Measurements from ENCODE around the gene HTR2A. TPM values are rescaled to one million over a fixed set of nuclear protein-coding genes. Genes with fewer than 3 reads are reported as not detected.

Gene HTR2A
- polyA plus RNA-seq, 1 experiment, result 0.02 TPM

- ChIA-PET CTCF (interaction anchor here (0.6 to 3.3 kb wide), 45 partner anchors 8 to 1291 kb away, joined by 3 to 23 read pairs (median 4); partner anchors contain the start of gene NUDT15), POLR2A (interaction anchor here (0.9 kb wide), 1 partner anchor 586 kb away, joined by 6 read pairs; no protein-coding TSS in a partner anchor)
- Histone ChIP-seq H3K27me3 (ENCODE audit: control insufficient read depth, insufficient read depth, low read length) (peaks cover 12% of the 10 kb centered on the region), H3K4me3 (ENCODE audit: low read depth, low read length) (peak overlapping the region; percentile 73), H3K27ac (ENCODE audit: low read depth, low read length) (no peak overlapping the region), H3K9me3 (ENCODE audit: control insufficient read depth, insufficient read depth, low read length) (no peaks in the 10 kb centered on the region)
- DNase-seq (ENCODE audit: low read depth, low spot score), result no peak
- TF ChIP-seq CTCF (IDR thresholded peaks at IDR 0.05; ENCODE audit: low read depth, low read length), result no peak
Observed at GRCh38 chr13:46894568-46894967, 2.3 kb downstream of the HTR2A start.

DNA sequence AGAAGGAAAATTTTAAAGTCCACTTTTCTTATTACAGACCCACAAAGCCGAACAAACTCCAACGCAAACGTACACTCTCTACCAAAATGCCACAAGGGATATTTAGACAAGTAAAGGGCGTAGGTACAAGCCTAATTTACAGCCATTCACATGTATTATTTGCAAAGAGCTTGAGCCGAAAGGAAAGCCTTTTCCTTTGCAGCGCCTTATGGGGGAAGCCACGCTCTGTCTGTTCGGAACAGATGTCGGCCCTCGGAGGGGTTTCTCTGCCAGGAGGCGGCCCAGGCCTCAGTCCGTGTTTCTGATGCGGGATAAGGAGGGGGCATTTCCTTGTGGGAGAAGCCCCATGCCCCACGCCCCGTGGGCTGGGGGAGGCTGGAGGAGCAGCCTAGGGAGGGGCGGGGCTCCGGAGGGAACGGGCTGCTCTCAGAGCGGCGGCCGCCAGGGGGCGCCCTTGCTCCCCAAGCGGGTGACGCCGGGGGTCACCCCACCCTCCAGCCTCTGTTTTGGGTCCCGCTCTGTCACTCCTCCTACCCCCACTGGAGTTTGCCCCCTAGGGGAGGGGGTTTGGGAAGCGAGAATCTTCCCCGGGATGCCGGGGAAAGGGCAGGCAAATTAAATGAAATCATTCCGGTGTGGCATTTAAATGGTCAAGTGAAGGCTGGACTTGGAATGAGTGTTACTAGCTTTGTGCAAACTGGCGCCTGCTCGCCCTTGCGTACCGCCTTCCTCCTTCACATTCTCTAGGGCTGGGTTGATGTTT, 2.9 kb downstream of the HTR2A start:
- Histone ChIP-seq H3K9me3 (ENCODE audit: control insufficient read depth, insufficient read depth, low read length) (no peaks in the 10 kb centered on the region), H3K4me3 (ENCODE audit: low read depth, low read length) (peak overlapping the region; percentile 73), H3K27me3 (ENCODE audit: control insufficient read depth, insufficient read depth, low read length) (peaks cover 12% of the 10 kb centered on the region), H3K27ac (ENCODE audit: low read depth, low read length) (no peak overlapping the region)
- DNase-seq (ENCODE audit: low read depth, low spot score), result no peak
- TF ChIP-seq CTCF (IDR thresholded peaks at IDR 0.05; ENCODE audit: low read depth, low read length), result peak; percentile 91
- CTCF ChIA-PET, result interaction anchor here (0.6 to 3.3 kb wide), 47 partner anchors 8 to 1292 kb away, joined by 3 to 23 read pairs (median 4); partner anchors contain the start of gene NUDT15
- POLR2A ChIA-PET, result interaction anchor here (0.9 kb wide), 1 partner anchor 586 kb away, joined by 6 read pairs; no protein-coding TSS in a partner anchor

- POLR2A ChIA-PET, result no interaction called here
- Histone ChIP-seq H3K9me3 (ENCODE audit: control insufficient read depth, insufficient read depth, low read length) (no peaks in the 10 kb centered on the region), H3K4me3 (ENCODE audit: low read depth, low read length) (no peak overlapping the region; the same call in 1 of the 2 replicates), H3K27ac (ENCODE audit: low read depth, low read length) (no peak overlapping the region), H3K27me3 (ENCODE audit: control insufficient read depth, insufficient read depth, low read length) (peaks cover 12% of the 10 kb centered on the region)
- DNase-seq (ENCODE audit: low read depth, low spot score), result no peak
- CTCF ChIA-PET, result interaction anchor here (1.0 to 3.3 kb wide), 17 partner anchors 8 to 886 kb away, joined by 3 to 23 read pairs (median 6); no protein-coding TSS in a partner anchor
- no peak for TF ChIP-seq CTCF (IDR thresholded peaks at IDR 0.05; ENCODE audit: low read depth, low read length)
Observed at GRCh38 chr13:46893221-46893740, 3.6 kb downstream of the HTR2A start.

DNA sequence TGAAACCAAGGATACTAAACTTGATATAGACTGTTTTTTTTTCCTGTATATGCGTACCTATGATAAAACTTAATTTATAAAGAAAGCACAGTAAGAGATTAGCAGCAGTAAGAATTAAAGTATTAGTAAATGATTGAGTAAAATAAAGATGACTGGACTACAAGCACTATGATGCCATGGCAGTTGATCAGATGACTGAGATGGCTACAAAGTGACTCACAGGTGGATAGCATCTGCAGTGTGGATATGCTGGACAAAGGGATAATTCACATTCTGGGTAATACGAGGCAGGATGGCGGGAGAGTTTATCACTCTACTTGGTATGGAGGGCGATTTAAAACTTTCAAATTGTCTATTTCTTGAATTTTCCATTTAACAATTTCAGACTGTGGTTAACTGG, 11.8 kb downstream of the HTR2A start:
- ChIA-PET CTCF (interaction anchor here (1.1 kb wide), 1 partner anchor 9 kb away, joined by 8 read pairs; no protein-coding TSS in a partner anchor), POLR2A (interaction anchor here (0.6 kb wide), 1 partner anchor 1060 kb away, joined by 5 read pairs; no protein-coding TSS in a partner anchor)
- no peak for DNase-seq (ENCODE audit: low read depth, low spot score)

More for the DNA sequence above, 11.8 kb downstream of the HTR2A start:
- TF ChIP-seq CTCF (IDR thresholded peaks at IDR 0.05; ENCODE audit: low read depth, low read length), result no peak
- H3K27me3 ChIP-seq (ENCODE audit: control insufficient read depth, insufficient read depth, low read length), result peaks cover 8% of the 10 kb centered on the region
- no peak overlapping the region for H3K4me3 ChIP-seq (ENCODE audit: low read depth, low read length)
- no peak overlapping the region for H3K27ac ChIP-seq (ENCODE audit: low read depth, low read length)
- no peaks in the 10 kb centered on the region for H3K9me3 ChIP-seq (ENCODE audit: control insufficient read depth, insufficient read depth, low read length)
